A549 (cell line): ENCODE measurements around the gene SPTLC3. TPM values are rescaled to one million over a fixed set of nuclear protein-coding genes. Genes with fewer than 3 reads are reported as not detected.

ENCODE experiments used
- ATAC-seq, 2 experiments: fragments of 200-7000 bp in 1 of 2; fragments of >200 bp in 1 of 2; cut with Nextera tagmentation in 1 of 2; cut with Tn5 transposase in 1 of 2; 3 replicates each; pipeline versions ENCODE4 v1.8.0 to v1.9.1; 2018 to 2020; ENCODE audit warnings: mild to moderate bottlenecking in 1 of 2, moderate library complexity in 1 of 2
- CTCF ChIA-PET: fragments of 300-600 bp; sonication (Branson Sonifier 250); formaldehyde crosslinking; extraction: SDS; loops from one replicate; lab custom pipeline; 2021; ENCODE audit warnings: antibody characterized with exemption, inconsistent platforms; lab: Yijun Ruan, JAX
- POLR2A ChIA-PET: fragments of 350-600 bp; formaldehyde crosslinking; extraction: SDS; loops from one replicate; lab custom pipeline; 2021; ENCODE audit warnings: antibody characterized with exemption, inconsistent platforms; lab: Yijun Ruan, JAX
- DNase-seq, 2 experiments: peaks; one replicate each; pipeline versions ENCODE4 v3.0.0 to v3.0.0-alpha.2; 2011 to 2016; ENCODE audit warnings: low read depth in 1 of 2, low spot score in 1 of 2
- FAIRE-seq: peaks from 2 replicates; lab custom pipeline; 2011; peaks lifted over from hg19 to GRCh38; lab: Jason Lieb, UNC
- H3K27ac ChIP-seq, 2 experiments: fragments of >200 bp; sonication (Bioruptor Twin); formaldehyde crosslinking; 3 replicates each; pipeline ENCODE4 v1.5.1; 2016 to 2017
- H3K4me1 ChIP-seq: fragments of >200 bp; sonication (Bioruptor Twin); formaldehyde crosslinking; 3 replicates; pipeline ENCODE4 v1.6.1; 2016
- H3K4me2 ChIP-seq: fragments of >200 bp; sonication (Bioruptor Twin); formaldehyde crosslinking; 3 replicates; pipeline ENCODE4 v1.6.1; 2016
- H3K4me3 ChIP-seq: fragments of >200 bp; sonication (Bioruptor Twin); formaldehyde crosslinking; 3 replicates; pipeline ENCODE4 v1.5.1; 2016
- H3K9me3 ChIP-seq: fragments of >200 bp; sonication (Bioruptor Twin); formaldehyde crosslinking; 3 replicates; pipeline ENCODE4 v1.6.1; 2016
- CBX8 ChIP-seq: fragments of 200-600 bp; sonication (generic); IDR thresholded peaks from 2 replicates; pipeline ENCODE4 v1.6.1; 2016
- CHD2 ChIP-seq: fragments of 150-350 bp; IDR thresholded peaks from 2 replicates; pipeline ENCODE4 v1.6.1; 2014; ENCODE audit warnings: low read length; ENCODE audit not compliant: partially characterized antibody
- CHD4 ChIP-seq: fragments of 200-600 bp; sonication (generic); IDR thresholded peaks from 2 replicates; pipeline ENCODE4 v1.6.1; 2016; ENCODE audit warnings: antibody characterized with exemption, mild to moderate bottlenecking, borderline replicate concordance
- FOSL2 ChIP-seq, 2 experiments: fragments of 450-650 bp in 1 of 2; fragments of >200 bp in 1 of 2; sonication (Bioruptor Twin) in 1 of 2; formaldehyde crosslinking; IDR thresholded peaks; 2 replicates each; pipeline versions ENCODE4 v1.5.0 to v1.6.1; 2016 to 2020; ENCODE audit warnings: mild to moderate bottlenecking in 1 of 2, moderate library complexity in 1 of 2
- GATA3 ChIP-seq: IDR thresholded peaks from 2 replicates; pipeline ENCODE4 v1.6.1; 2012; ENCODE audit warnings: borderline replicate concordance
- HDAC2 ChIP-seq: fragments of 200-600 bp; sonication (generic); IDR thresholded peaks from 2 replicates; pipeline ENCODE4 v1.6.1; 2016
- HOXB13 ChIP-seq: fragments of 250-450 bp; sonication (Bioruptor Pico); IDR thresholded peaks from 2 replicates; pipeline ENCODE4 v1.5.0; 2020; ENCODE audit warnings: low read depth, mild to moderate bottlenecking, moderate library complexity
- HOXB5 ChIP-seq: fragments of 250-450 bp; sonication (Bioruptor Pico); IDR thresholded peaks from 2 replicates; pipeline ENCODE4 v1.5.0; 2020; ENCODE audit warnings: mild to moderate bottlenecking, moderate library complexity
- KDM5A ChIP-seq: fragments of 200-600 bp; sonication (generic); IDR thresholded peaks from 2 replicates; pipeline ENCODE4 v1.6.1; 2016; ENCODE audit warnings: antibody characterized with exemption, mild to moderate bottlenecking
- MAFK ChIP-seq: fragments of 450-650 bp; IDR thresholded peaks from 2 replicates; pipeline ENCODE4 v1.6.1; 2014; ENCODE audit not compliant: partially characterized antibody
- MAZ ChIP-seq: fragments of 150-350 bp; IDR thresholded peaks from 2 replicates; pipeline ENCODE4 v1.6.1; 2014; ENCODE audit warnings: antibody characterized with exemption, low read depth, low read length, borderline replicate concordance
- POLR2A ChIP-seq: IDR thresholded peaks from 2 replicates; pipeline ENCODE4 v1.6.1; 2012; ENCODE audit warnings: mild to moderate bottlenecking, low read length
- RARB ChIP-seq: fragments of 250-450 bp; sonication (Bioruptor Pico); IDR thresholded peaks from 2 replicates; pipeline ENCODE4 v1.8.0; 2021; ENCODE audit warnings: mild to moderate bottlenecking, moderate library complexity
- RFX5 ChIP-seq: fragments of 450-650 bp; IDR thresholded peaks from 2 replicates; pipeline ENCODE4 v1.7.1; 2014; ENCODE audit warnings: antibody characterized with exemption, mild to moderate bottlenecking, moderate library complexity
- RNF2 ChIP-seq: fragments of 200-600 bp; sonication (generic); IDR thresholded peaks from 2 replicates; pipeline ENCODE4 v1.6.1; 2016; ENCODE audit warnings: low read depth, mild to moderate bottlenecking, antibody characterized with exemption, moderate library complexity, borderline replicate concordance
- SREBF2 ChIP-seq: fragments of 450-650 bp; IDR thresholded peaks from 2 replicates; pipeline ENCODE4 v1.6.1; 2014; ENCODE audit warnings: mild to moderate bottlenecking, moderate library complexity
- TFCP2L1 ChIP-seq: fragments of 250-450 bp; sonication (Bioruptor Pico); IDR thresholded peaks from 2 replicates; pipeline ENCODE4 v1.5.0; 2021; ENCODE audit warnings: mild to moderate bottlenecking
- TP53 ChIP-seq: fragments of 250-450 bp; sonication (Bioruptor Pico); IDR thresholded peaks from 2 replicates; pipeline ENCODE4 v1.5.0; 2021; ENCODE audit warnings: mild to moderate bottlenecking, moderate library complexity
- ZC3H11A ChIP-seq: fragments of 450-650 bp; IDR thresholded peaks from 2 replicates; pipeline ENCODE4 v1.6.1; 2014; ENCODE audit warnings: antibody characterized with exemption, mild to moderate bottlenecking
- ZFP36 ChIP-seq: fragments of 450-650 bp; IDR thresholded peaks from 2 replicates; pipeline ENCODE4 v1.6.1; 2014; ENCODE audit warnings: borderline replicate concordance; ENCODE audit not compliant: partially characterized antibody
- ZNF302 ChIP-seq: fragments of 250-450 bp; sonication (Bioruptor Pico); IDR thresholded peaks from 2 replicates; pipeline ENCODE4 v1.9.0; 2021; ENCODE audit warnings: inconsistent platforms, mild to moderate bottlenecking, moderate library complexity
- WGBS: methylation state at CpG from one replicate; pipeline ENCODE4 v1.1.6; 2017; ENCODE audit errors: missing lambda C conversion rate; 5-methylcytosine and 5-hydroxymethylcytosine counted together
- polyA plus RNA-seq, 4 experiments: library from polyadenylated mRNA; depleted of rRNA in 3 of 4; stranded (reverse); fragments of >200 nt; fragmentation: RNase III in 1 of 4; extraction: RNeasy Plus Mini Kit Qiagen cat#74134 plus additional on column Dnase treatment in 1 of 4; gene quantifications; 2 replicates in 3 of 4; 3 replicates in 1 of 4; pipeline ENCODE4 v1.2.3, GENCODE V29; 2011 to 2017
- TF ChIP-seq, protein P1 (sequence below): fragments of 250-450 bp; sonication (Bioruptor Pico); IDR thresholded peaks from 2 replicates; pipeline ENCODE4 v1.5.0; 2021; ENCODE audit warnings: mild to moderate bottlenecking, moderate library complexity, borderline replicate concordance
- TF ChIP-seq, protein P2 (sequence below): fragments of >200 bp; sonication (Bioruptor Twin); formaldehyde crosslinking; IDR thresholded peaks from 2 replicates; pipeline ENCODE4 v1.6.1; 2016
- TF ChIP-seq, protein P3 (sequence below): IDR thresholded peaks from 2 replicates; pipeline ENCODE4 v1.6.1; 2012

The SPTLC3 gene
- polyA plus RNA-seq, 2 of the 4 experiments (the other 2 are of a cell fraction): 0.10 to 0.57 TPM

DNA sequence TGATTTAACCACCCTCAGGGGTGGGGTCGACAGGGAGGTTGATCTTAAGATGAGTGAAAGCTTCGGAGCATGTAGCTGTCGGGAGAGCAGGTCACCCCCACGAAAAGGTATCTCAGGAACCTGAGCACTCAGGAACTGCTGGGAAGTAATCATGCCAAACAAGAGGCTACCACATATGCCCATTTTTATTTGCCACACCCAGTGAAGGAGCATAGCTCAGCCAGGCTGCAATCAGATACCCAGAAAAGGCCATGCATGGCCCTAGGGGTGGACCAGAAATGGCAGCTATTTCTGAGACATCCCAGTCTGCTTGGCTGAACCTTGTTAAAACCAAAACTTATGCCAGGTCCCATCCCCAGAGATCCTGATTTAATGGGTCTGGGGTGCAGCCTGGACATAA lies 139.6 kb downstream of the SPTLC3 start:
- Histone ChIP-seq H3K4me2 (no peak overlapping the region), H3K4me1 (no peaks in the 10 kb centered on the region), H3K9me3 (peaks cover 7% of the 10 kb centered on the region; the same call in 1 of the 3 replicates), H3K4me3 (no peak overlapping the region), H3K27ac (no peak overlapping the region)
- no peak for DNase-seq
- WGBS: 25% methylated on average over 4 of the region's 4 CpGs
- no peak for ATAC-seq
- no peak for TF ChIP-seq RFX5
- no peak for TF ChIP-seq CHD2
- TF ChIP-seq, protein P1, sequence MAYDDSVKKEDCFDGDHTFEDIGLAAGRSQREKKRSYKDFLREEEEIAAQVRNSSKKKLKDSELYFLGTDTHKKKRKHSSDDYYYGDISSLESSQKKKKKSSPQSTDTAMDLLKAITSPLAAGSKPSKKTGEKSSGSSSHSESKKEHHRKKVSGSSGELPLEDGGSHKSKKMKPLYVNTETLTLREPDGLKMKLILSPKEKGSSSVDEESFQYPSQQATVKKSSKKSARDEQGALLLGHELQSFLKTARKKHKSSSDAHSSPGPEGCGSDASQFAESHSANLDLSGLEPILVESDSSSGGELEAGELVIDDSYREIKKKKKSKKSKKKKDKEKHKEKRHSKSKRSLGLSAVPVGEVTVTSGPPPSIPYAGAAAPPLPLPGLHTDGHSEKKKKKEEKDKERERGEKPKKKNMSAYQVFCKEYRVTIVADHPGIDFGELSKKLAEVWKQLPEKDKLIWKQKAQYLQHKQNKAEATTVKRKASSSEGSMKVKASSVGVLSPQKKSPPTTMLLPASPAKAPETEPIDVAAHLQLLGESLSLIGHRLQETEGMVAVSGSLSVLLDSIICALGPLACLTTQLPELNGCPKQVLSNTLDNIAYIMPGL: no peak
- no peak for TF ChIP-seq KDM5A
- no peak for TF ChIP-seq HOXB5 (CRISPR knock-in tag)
- TF ChIP-seq ZFP36: no peak
- no peak for TF ChIP-seq POLR2A
- TF ChIP-seq MAZ: no peak
- TF ChIP-seq RNF2: no peak
- TF ChIP-seq, protein P2, sequence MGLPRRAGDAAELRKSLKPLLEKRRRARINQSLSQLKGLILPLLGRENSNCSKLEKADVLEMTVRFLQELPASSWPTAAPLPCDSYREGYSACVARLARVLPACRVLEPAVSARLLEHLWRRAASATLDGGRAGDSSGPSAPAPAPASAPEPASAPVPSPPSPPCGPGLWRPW: no peak
- TF ChIP-seq MAFK: no peak
- no peak for TF ChIP-seq ZC3H11A
- TF ChIP-seq, protein P3, sequence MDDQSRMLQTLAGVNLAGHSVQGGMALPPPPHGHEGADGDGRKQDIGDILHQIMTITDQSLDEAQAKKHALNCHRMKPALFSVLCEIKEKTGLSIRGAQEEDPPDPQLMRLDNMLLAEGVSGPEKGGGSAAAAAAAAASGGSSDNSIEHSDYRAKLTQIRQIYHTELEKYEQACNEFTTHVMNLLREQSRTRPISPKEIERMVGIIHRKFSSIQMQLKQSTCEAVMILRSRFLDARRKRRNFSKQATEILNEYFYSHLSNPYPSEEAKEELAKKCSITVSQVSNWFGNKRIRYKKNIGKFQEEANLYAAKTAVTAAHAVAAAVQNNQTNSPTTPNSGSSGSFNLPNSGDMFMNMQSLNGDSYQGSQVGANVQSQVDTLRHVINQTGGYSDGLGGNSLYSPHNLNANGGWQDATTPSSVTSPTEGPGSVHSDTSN: no peak
- no peak for TF ChIP-seq HOXB13
- no peak for FAIRE-seq
- POLR2A ChIA-PET: no interaction called here
- CTCF ChIA-PET: interaction anchor here (0.7 kb wide), 1 partner anchor 31 kb away, joined by 3 read pairs; no protein-coding TSS in a partner anchor

DNA sequence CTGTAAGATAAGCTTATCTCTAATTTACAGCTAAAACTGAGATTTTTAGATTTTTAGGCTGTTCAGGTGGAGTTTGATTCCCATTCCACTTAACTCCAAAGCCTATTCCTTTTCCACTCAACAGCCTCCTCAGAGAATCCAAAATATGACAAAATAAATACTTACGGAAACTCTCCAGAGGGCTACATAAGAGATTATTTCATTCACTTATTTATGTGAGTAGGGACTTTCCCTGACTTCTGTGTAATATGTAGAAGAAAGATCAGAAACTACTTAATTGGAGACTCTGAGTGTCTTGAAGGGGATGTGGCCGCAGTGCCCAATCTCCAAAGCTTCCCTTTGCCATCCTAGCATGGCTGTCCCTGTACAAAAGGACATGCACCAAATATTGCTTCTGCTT lies 140.2 kb downstream of the SPTLC3 start:
- CTCF ChIA-PET: no interaction called here

DNA sequence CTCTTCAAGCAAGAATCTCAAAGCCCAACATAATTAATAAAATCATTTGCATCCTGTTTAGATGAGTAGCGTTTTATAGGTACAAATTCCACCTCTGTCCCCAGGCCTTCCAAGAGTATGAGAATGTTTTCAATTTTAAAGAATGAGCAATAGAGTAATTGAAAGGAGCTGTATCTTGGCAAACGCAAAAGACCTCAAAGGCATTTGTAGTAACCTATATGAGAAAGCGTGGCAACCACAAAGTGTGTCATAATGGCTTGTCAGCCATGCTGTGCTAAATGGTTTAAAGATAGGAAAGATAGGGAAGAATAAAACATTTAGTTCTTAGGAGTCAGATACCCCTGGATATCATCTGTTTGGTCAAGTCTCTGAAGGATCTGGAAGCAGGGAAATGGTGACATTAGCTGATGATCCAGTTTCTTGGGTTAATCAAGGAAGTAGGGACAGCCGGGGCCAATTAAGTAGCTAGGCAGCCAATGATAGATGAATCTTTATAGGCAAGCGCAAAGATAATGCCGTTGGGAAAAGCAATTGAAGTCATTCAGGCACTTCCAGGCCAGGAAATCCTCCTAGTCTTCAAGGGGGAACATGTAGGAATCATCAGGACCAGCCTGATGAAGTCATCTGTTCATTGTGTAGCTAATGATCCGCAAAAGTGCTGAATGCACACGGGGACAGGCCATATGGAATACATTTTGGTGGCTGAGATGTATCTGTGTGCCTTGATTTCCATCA lies 140.8 kb downstream of the SPTLC3 start:
- ChIA-PET POLR2A (no interaction called here), CTCF (no interaction called here)
- no peak for FAIRE-seq

More for the DNA sequence above, 140.2 kb downstream of the SPTLC3 start:
- Histone ChIP-seq H3K4me3 (no peak overlapping the region), H3K27ac (no peak overlapping the region), H3K4me2 (no peak overlapping the region), H3K9me3 (peaks cover 7% of the 10 kb centered on the region; the same call in 1 of the 3 replicates), H3K4me1 (no peaks in the 10 kb centered on the region)
- DNase-seq (no peak), FAIRE-seq (no peak), ATAC-seq (no peak)
- WGBS: 55% methylated on average over 2 of the region's 2 CpGs
- POLR2A ChIA-PET: no interaction called here
- no peak for TF ChIP-seq CBX8
- TF ChIP-seq SREBF2: no peak
- TF ChIP-seq, protein P3: no peak
- TF ChIP-seq CHD2: no peak
- TF ChIP-seq FOSL2 (IDR thresholded peaks at IDR 0.05): no peak
- TF ChIP-seq FOSL2 (CRISPR knock-in tag; IDR thresholded peaks at IDR 0.05): no peak
- no peak for TF ChIP-seq CHD4
- no peak for TF ChIP-seq TP53
- TF ChIP-seq GATA3: no peak
- no peak for TF ChIP-seq HOXB13

More for the DNA sequence above, 140.8 kb downstream of the SPTLC3 start:
- no peak for ATAC-seq
- no peaks in the 10 kb centered on the region for H3K4me1 ChIP-seq
- no peak for DNase-seq
- no peak overlapping the region for H3K27ac ChIP-seq
- H3K9me3 ChIP-seq: peaks cover 7% of the 10 kb centered on the region; the same call in 1 of the 3 replicates
- 19% methylated on average over 8 of the region's 8 CpGs for WGBS
- no peak for TF ChIP-seq ZNF302 (CRISPR knock-in tag)
- no peak for TF ChIP-seq CHD2
- no peak for TF ChIP-seq SREBF2
- no peak for TF ChIP-seq TFCP2L1 (CRISPR knock-in tag)
- TF ChIP-seq GATA3: no peak
- TF ChIP-seq HDAC2: no peak
- no peak for TF ChIP-seq RARB (CRISPR knock-in tag)
- no peak for TF ChIP-seq KDM5A
- H3K4me3 ChIP-seq: no peak overlapping the region
- no peak overlapping the region for H3K4me2 ChIP-seq
